IMR-90 (cell line): ENCODE data around the gene ARFGAP2.

Experiments
- CTCF ChIP-seq: conservative IDR thresholded peaks from 2 replicates; pipeline ENCODE4 v1.5.1; 2012; ENCODE audit warnings: mild to moderate bottlenecking, low read depth, low read length, improper control_type of control experiment
- MAFK ChIP-seq: IDR thresholded peaks from 2 replicates; pipeline ENCODE4 v1.6.1; 2012; ENCODE audit warnings: low read depth, low read length, improper control_type of control experiment
- MXI1 ChIP-seq: IDR thresholded peaks from 2 replicates; pipeline ENCODE4 v1.6.1; 2012; ENCODE audit warnings: low read depth, mild to moderate bottlenecking, low read length, moderate library complexity, borderline replicate concordance
- POLR2A ChIP-seq: IDR thresholded peaks from 2 replicates; pipeline ENCODE4 v1.6.1; 2012; ENCODE audit warnings: mild to moderate bottlenecking, low read depth, low read length
- RFX5 ChIP-seq: IDR thresholded peaks from 2 replicates; pipeline ENCODE4 v1.8.0; 2012; ENCODE audit warnings: low read depth, mild to moderate bottlenecking, low read length, moderate library complexity
- USF2 ChIP-seq: fragments of 150-350 bp; IDR thresholded peaks from 2 replicates; pipeline ENCODE4 v1.6.1; 2017; ENCODE audit warnings: mild to moderate bottlenecking, antibody characterized with exemption, low read length, low read depth
- TF ChIP-seq, protein P1 (sequence below): fragments of 150-350 bp; IDR thresholded peaks from 2 replicates; pipeline ENCODE4 v1.6.1; 2016; ENCODE audit warnings: low read depth, mild to moderate bottlenecking, low read length, moderate library complexity, borderline replicate concordance

GRCh38 chr11:47202576-47202975 is 25.9 kb upstream of the ARFGAP2 start:
- no peak for TF ChIP-seq POLR2A
- no peak for TF ChIP-seq CTCF
- TF ChIP-seq USF2 = no peak
- TF ChIP-seq, protein P1, sequence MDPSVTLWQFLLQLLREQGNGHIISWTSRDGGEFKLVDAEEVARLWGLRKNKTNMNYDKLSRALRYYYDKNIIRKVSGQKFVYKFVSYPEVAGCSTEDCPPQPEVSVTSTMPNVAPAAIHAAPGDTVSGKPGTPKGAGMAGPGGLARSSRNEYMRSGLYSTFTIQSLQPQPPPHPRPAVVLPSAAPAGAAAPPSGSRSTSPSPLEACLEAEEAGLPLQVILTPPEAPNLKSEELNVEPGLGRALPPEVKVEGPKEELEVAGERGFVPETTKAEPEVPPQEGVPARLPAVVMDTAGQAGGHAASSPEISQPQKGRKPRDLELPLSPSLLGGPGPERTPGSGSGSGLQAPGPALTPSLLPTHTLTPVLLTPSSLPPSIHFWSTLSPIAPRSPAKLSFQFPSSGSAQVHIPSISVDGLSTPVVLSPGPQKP = no peak
- no peak for TF ChIP-seq RFX5
- no peak for TF ChIP-seq MXI1
- TF ChIP-seq MAFK = peak; percentile 98
